ENCODE measurements around the gene SCAMP1.

The SCAMP1 gene

GRCh38 chr5:78506261-78507024 lies 146.0 kb downstream of the SCAMP1 start:
- no peaks in the 10 kb centered on the region for H3K9me3 ChIP-seq (ENCODE audit: control insufficient read depth, insufficient read depth, low read length)
- H3K9ac ChIP-seq (ENCODE audit: low read depth, low read length), result no peak overlapping the region
- no peaks in the 10 kb centered on the region for H3K27me3 ChIP-seq (ENCODE audit: control insufficient read depth, insufficient read depth, low read length)
- H3K36me3 ChIP-seq (ENCODE audit: control insufficient read depth, insufficient read depth, low read length), result no peaks in the 10 kb centered on the region
- H3K27ac ChIP-seq (ENCODE audit: low read depth, low read length), result no peak overlapping the region
- H3K4me1 ChIP-seq (ENCODE audit: control insufficient read depth, insufficient read depth, low read length), result peaks cover 39% of the 10 kb centered on the region
- H3K4me3 ChIP-seq (ENCODE audit: low read depth, low read length), result no peak overlapping the region

- Histone ChIP-seq H3K36me3 (ENCODE audit: control insufficient read depth, insufficient read depth, low read length) (no peaks in the 10 kb centered on the region), H3K9ac (ENCODE audit: low read depth, low read length) (no peak overlapping the region), H3K27ac (ENCODE audit: low read depth, low read length) (no peak overlapping the region), H3K27me3 (ENCODE audit: control insufficient read depth, insufficient read depth, low read length) (no peaks in the 10 kb centered on the region), H3K4me1 (ENCODE audit: control insufficient read depth, insufficient read depth, low read length) (peaks cover 39% of the 10 kb centered on the region), H3K4me3 (ENCODE audit: low read depth, low read length) (no peak overlapping the region), H3K9me3 (ENCODE audit: control insufficient read depth, insufficient read depth, low read length) (no peaks in the 10 kb centered on the region)
Measured at GRCh38 chr5:78507531-78507930, 147.1 kb downstream of the SCAMP1 start.

- Histone ChIP-seq H3K4me1 (ENCODE audit: control insufficient read depth, insufficient read depth, low read length) (peaks cover 39% of the 10 kb centered on the region), H3K9me3 (ENCODE audit: control insufficient read depth, insufficient read depth, low read length) (no peaks in the 10 kb centered on the region), H3K27ac (ENCODE audit: low read depth, low read length) (no peak overlapping the region), H3K27me3 (ENCODE audit: control insufficient read depth, insufficient read depth, low read length) (no peaks in the 10 kb centered on the region), H3K4me3 (ENCODE audit: low read depth, low read length) (no peak overlapping the region), H3K9ac (ENCODE audit: low read depth, low read length) (no peak overlapping the region), H3K36me3 (ENCODE audit: control insufficient read depth, insufficient read depth, low read length) (no peaks in the 10 kb centered on the region)
Measured at GRCh38 chr5:78508186-78508765, 147.9 kb downstream of the SCAMP1 start.

GRCh38 chr5:78509145-78509865 lies 148.9 kb downstream of the SCAMP1 start:
- Histone ChIP-seq H3K9ac (ENCODE audit: low read depth, low read length) (no peak overlapping the region), H3K4me3 (ENCODE audit: low read depth, low read length) (no peak overlapping the region), H3K27me3 (ENCODE audit: control insufficient read depth, insufficient read depth, low read length) (no peaks in the 10 kb centered on the region), H3K36me3 (ENCODE audit: control insufficient read depth, insufficient read depth, low read length) (no peaks in the 10 kb centered on the region), H3K9me3 (ENCODE audit: control insufficient read depth, insufficient read depth, low read length) (no peaks in the 10 kb centered on the region), H3K4me1 (ENCODE audit: control insufficient read depth, insufficient read depth, low read length) (peaks cover 34% of the 10 kb centered on the region), H3K27ac (ENCODE audit: low read depth, low read length) (no peak overlapping the region)

GRCh38 chr5:78509884-78510769 lies 149.7 kb downstream of the SCAMP1 start:
- H3K9me3 ChIP-seq (ENCODE audit: control insufficient read depth, insufficient read depth, low read length), result no peaks in the 10 kb centered on the region
- no peaks in the 10 kb centered on the region for H3K36me3 ChIP-seq (ENCODE audit: control insufficient read depth, insufficient read depth, low read length)
- no peak overlapping the region for H3K27ac ChIP-seq (ENCODE audit: low read depth, low read length)
- H3K27me3 ChIP-seq (ENCODE audit: control insufficient read depth, insufficient read depth, low read length), result no peaks in the 10 kb centered on the region
- no peak overlapping the region for H3K9ac ChIP-seq (ENCODE audit: low read depth, low read length)
- H3K4me1 ChIP-seq (ENCODE audit: control insufficient read depth, insufficient read depth, low read length), result peaks cover 29% of the 10 kb centered on the region
- H3K4me3 ChIP-seq (ENCODE audit: low read depth, low read length), result peak overlapping the region; percentile 41

GRCh38 chr5:78511121-78511906 lies 150.9 kb downstream of the SCAMP1 start:
- Histone ChIP-seq H3K27ac (ENCODE audit: low read depth, low read length) (no peak overlapping the region), H3K9me3 (ENCODE audit: control insufficient read depth, insufficient read depth, low read length) (no peaks in the 10 kb centered on the region), H3K4me1 (ENCODE audit: control insufficient read depth, insufficient read depth, low read length) (peaks cover 21% of the 10 kb centered on the region), H3K9ac (ENCODE audit: low read depth, low read length) (no peak overlapping the region), H3K27me3 (ENCODE audit: control insufficient read depth, insufficient read depth, low read length) (no peaks in the 10 kb centered on the region), H3K4me3 (ENCODE audit: low read depth, low read length) (no peak overlapping the region), H3K36me3 (ENCODE audit: control insufficient read depth, insufficient read depth, low read length) (no peaks in the 10 kb centered on the region)

- Histone ChIP-seq H3K4me1 (ENCODE audit: control insufficient read depth, insufficient read depth, low read length) (peaks cover 21% of the 10 kb centered on the region), H3K4me3 (ENCODE audit: low read depth, low read length) (no peak overlapping the region), H3K9me3 (ENCODE audit: control insufficient read depth, insufficient read depth, low read length) (no peaks in the 10 kb centered on the region), H3K36me3 (ENCODE audit: control insufficient read depth, insufficient read depth, low read length) (no peaks in the 10 kb centered on the region), H3K27ac (ENCODE audit: low read depth, low read length) (no peak overlapping the region), H3K27me3 (ENCODE audit: control insufficient read depth, insufficient read depth, low read length) (no peaks in the 10 kb centered on the region), H3K9ac (ENCODE audit: low read depth, low read length) (no peak overlapping the region)
Measured at GRCh38 chr5:78512435-78512834, 152.0 kb downstream of the SCAMP1 start.

- Histone ChIP-seq H3K9me3 (ENCODE audit: control insufficient read depth, insufficient read depth, low read length) (no peaks in the 10 kb centered on the region), H3K27ac (ENCODE audit: low read depth, low read length) (no peak overlapping the region), H3K4me3 (ENCODE audit: low read depth, low read length) (no peak overlapping the region), H3K36me3 (ENCODE audit: control insufficient read depth, insufficient read depth, low read length) (no peaks in the 10 kb centered on the region), H3K27me3 (ENCODE audit: control insufficient read depth, insufficient read depth, low read length) (no peaks in the 10 kb centered on the region), H3K4me1 (ENCODE audit: control insufficient read depth, insufficient read depth, low read length) (peaks cover 16% of the 10 kb centered on the region), H3K9ac (ENCODE audit: low read depth, low read length) (no peak overlapping the region)
Measured at GRCh38 chr5:78513441-78513840, 153.0 kb downstream of the SCAMP1 start.

- H3K36me3 ChIP-seq (ENCODE audit: control insufficient read depth, insufficient read depth, low read length), result no peaks in the 10 kb centered on the region
- no peaks in the 10 kb centered on the region for H3K9me3 ChIP-seq (ENCODE audit: control insufficient read depth, insufficient read depth, low read length)
- no peaks in the 10 kb centered on the region for H3K27me3 ChIP-seq (ENCODE audit: control insufficient read depth, insufficient read depth, low read length)
- no peak overlapping the region for H3K4me3 ChIP-seq (ENCODE audit: low read depth, low read length)
- H3K27ac ChIP-seq (ENCODE audit: low read depth, low read length), result no peak overlapping the region
- peaks cover 4% of the 10 kb centered on the region for H3K4me1 ChIP-seq (ENCODE audit: control insufficient read depth, insufficient read depth, low read length)
- H3K9ac ChIP-seq (ENCODE audit: low read depth, low read length), result no peak overlapping the region
Measured at GRCh38 chr5:78514427-78515330, 154.3 kb downstream of the SCAMP1 start.
